Activated T-helper 9 cell treated with anti-CD3 and anti-CD28 coated beads, Interleukin-2, amount 50 U/mL, for 16 hours (primary cell): ENCODE measurements around the gene LRRN2.

ENCODE experiments used
- DNase-seq: peaks from one replicate; pipeline ENCODE4 v3.0.0-alpha.2; 2020; ENCODE audit warnings: low read depth

The LRRN2 gene

GRCh38 chr1:204662530-204662929, 23.0 kb downstream of the LRRN2 start:
- DNase-seq, result no peak

- no peak for DNase-seq
These were observed 25.0 kb downstream of the LRRN2 start for GRCh38 chr1:204660509-204660908.

DNA sequence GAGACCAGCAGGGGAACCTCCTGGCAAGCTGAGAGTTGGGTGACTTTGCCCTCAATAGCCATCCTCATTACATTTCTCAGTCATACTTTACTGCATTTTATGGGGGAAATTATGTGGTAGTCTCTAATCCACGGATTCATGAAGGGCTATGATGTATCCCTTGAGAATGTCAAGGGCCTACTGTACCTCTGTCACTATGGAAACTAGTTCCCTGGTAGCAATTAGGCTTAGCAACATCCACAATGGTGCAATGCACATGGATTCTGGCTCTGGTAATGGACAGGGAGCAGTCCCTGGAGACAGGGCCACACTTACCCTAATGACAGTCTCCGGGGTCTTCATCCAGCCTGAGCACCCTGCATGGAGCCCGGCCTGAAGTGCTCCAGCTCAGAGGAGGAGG, 26.5 kb downstream of the LRRN2 start:
- no peak for DNase-seq

DNA sequence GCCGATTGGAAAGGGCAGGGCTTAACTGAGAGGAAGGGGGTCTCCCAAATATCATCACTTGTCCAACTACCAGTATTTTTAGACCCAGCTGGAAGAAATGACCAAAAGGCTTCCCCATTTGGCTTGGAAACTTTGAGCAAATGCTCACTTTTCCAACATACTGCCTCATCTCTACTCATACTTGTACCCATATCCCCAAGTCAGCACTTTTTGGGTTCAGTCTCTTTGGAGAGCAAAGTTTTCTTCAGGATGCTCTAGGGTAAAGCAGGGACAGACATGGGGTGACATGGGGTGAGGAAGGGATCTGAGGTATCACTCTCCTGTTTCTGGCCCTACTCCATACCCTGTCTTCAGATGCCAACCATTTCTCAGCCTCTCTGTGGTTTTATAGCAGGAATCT, 27.2 kb downstream of the LRRN2 start:
- no peak for DNase-seq

DNA sequence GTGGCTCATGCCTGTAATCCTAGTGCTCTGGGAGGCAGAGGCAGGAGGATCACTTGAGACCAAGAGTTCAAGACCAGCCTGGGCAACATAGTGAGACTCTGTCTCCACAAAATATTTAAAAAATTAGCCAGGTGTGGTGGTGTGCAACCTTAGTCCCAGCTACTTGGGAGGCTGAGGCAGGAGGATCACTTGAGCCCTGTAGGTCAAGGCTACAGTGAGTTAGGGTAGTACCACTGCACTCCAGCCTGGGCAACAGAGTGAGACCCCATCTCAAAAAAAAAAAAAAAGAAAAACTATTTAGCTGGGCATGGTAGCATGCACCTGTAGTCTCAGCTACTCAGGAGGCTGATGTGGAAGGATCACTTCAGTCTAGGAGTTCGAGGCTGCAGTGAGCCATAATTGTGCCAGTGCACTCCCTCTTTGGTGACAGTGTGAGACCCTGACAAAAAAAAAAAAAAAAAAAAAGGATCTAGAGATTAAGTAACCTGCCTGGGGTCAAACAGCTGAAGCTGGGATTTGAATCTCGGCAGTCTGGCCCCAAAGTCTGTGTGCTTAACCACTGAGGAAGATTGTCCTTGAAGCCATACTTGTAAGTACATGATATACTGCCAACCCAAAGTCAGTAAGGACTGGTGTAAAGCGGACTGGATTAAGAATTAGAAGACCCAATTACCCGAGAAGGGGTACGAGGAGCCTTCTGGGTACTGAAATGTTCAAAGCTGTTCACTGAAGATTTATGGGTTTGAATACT, 31.8 kb downstream of the LRRN2 start:
- no peak for DNase-seq

DNA sequence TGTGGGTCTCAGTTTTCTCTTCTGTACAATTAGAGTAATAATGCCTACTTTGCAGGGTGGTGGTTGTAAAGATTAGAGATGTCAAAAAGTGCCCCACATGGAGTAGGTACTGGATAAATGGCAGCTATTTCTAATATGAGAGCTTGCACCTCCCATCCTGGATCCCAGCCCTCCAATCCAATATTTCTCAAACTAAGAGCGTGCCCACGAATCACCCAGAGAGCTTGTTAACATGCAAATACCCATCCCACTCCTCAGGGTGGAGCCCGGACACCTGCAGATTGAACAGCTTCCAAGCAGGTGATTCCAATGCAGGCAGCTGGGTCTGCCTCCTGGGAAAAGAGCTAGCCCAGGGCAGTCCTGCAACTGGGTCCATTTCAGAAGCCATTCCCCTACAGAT, 33.0 kb downstream of the LRRN2 start:
- no peak for DNase-seq

GRCh38 chr1:204651843-204652421, 33.6 kb downstream of the LRRN2 start:
- no peak for DNase-seq

DNA sequence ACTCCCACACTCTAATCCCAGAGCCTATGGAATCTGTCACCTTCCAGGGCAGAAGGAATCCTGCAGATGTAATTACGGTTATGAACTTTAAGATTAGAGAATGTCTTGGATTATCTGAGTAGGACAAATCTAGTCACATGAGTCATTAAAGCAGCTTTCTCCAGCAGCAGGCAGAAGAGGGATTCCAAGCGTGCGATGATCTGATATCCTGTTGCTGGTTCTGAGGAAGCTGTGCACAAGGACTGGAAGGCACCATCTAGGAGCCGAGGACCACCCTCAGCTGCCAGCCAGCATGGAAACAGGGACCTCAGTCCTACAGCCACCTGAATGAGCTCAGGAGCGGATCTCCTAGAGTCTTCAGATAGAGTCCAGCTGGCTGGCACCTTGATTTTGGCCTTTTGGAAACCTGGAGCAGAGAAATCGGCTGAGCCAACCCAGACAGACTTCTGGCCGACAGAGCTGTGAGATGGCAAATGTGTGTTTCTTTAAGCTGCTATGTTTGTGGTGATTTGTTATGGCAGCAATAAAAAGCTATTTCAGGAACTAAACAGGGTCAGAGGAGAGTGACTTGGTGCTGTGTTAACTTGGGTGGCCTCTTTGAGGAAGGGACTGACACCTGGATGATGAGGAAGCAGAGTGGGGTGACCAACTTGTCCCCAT, 34.5 kb downstream of the LRRN2 start:
- no peak for DNase-seq

- no peak for DNase-seq
These were observed 35.6 kb downstream of the LRRN2 start for GRCh38 chr1:204649721-204650521.

DNA sequence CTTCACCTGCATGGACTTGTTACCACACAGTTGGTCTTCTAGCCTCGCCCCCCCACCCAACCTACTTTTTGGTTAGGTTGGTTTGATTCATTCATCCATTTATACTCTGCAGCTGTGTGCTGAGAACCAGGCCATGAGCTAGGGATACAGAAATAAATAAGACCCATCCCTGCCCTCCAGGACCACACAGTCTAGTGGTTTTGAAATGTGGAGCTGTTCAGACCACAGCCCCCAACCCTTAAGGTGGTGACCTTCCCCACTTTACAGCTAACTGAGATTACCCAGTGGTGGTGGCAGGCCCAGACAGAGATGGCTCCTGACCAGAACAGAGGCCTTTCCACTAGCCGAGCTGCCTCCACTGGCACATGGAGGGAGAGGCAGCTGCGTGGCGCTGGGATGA, 37.0 kb downstream of the LRRN2 start:
- DNase-seq, result no peak

- DNase-seq, result no peak
These were observed 37.8 kb downstream of the LRRN2 start for GRCh38 chr1:204647805-204648153.

DNA sequence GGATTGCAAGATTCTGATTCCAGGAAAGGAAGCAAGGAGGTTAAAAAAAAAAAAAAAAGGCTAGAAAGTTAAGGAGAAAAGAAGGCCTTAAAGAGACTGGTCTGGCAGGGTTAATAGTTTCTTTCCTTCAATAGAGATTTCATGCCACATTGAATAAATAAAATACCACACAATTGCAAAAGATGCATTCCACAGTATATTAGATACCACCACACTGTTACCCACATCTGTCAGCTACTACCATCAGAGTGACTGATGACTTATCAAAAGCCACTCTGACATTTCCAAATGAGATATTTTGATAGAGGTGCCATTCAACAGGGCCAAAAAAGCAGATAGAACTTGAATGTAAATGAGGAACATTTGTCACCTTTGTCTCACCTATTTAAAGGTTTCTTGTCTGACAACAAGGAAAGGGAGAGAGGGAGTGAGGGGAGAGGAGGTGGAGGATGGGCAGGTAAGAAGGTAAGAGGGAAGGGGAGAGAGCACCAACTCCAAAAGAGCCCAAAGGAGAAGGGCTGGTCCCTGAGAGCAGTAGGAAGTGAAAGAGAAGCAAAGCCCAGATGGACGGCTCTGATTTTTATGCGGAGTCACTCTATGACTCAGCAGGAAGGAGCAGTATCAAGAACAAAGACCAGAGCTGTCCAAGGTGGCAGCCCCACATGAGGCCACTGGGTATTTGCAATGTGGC, 38.3 kb downstream of the LRRN2 start:
- DNase-seq, result no peak

- no peak for DNase-seq
These were observed 39.9 kb downstream of the LRRN2 start for GRCh38 chr1:204645666-204646065.

- DNase-seq, result no peak
These were observed 40.3 kb downstream of the LRRN2 start for GRCh38 chr1:204645251-204645650.

- no peak for DNase-seq
These were observed 42.0 kb downstream of the LRRN2 start for GRCh38 chr1:204643503-204643902.

DNA sequence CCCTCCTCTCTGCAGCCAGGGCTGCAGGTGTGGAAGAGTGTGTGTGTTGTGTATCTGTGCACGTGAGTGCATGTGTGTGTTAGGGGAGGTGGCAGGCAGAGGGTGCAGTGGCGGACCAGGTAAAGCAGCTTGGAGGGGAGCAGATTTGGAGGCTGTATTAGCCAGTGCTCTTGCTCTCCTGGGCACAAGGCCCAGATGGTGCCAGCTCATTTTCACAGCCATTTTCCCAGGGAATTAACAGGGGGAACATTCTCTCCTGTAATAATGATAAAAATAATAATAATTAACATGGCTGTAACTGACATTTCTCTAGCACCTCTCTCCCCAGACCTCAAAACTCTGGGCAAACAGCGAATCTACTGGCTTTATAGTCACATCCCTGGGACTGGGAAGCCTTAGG, 43.6 kb downstream of the LRRN2 start:
- no peak for DNase-seq

- DNase-seq, result no peak
These were observed 44.1 kb downstream of the LRRN2 start for GRCh38 chr1:204641455-204641854.

GRCh38 chr1:204640578-204640977, 45.0 kb downstream of the LRRN2 start:
- DNase-seq, result no peak

- no peak for DNase-seq
These were observed 51.2 kb downstream of the LRRN2 start for GRCh38 chr1:204634260-204634910.

- DNase-seq, result no peak
These were observed 51.9 kb downstream of the LRRN2 start for GRCh38 chr1:204633665-204634064.

DNA sequence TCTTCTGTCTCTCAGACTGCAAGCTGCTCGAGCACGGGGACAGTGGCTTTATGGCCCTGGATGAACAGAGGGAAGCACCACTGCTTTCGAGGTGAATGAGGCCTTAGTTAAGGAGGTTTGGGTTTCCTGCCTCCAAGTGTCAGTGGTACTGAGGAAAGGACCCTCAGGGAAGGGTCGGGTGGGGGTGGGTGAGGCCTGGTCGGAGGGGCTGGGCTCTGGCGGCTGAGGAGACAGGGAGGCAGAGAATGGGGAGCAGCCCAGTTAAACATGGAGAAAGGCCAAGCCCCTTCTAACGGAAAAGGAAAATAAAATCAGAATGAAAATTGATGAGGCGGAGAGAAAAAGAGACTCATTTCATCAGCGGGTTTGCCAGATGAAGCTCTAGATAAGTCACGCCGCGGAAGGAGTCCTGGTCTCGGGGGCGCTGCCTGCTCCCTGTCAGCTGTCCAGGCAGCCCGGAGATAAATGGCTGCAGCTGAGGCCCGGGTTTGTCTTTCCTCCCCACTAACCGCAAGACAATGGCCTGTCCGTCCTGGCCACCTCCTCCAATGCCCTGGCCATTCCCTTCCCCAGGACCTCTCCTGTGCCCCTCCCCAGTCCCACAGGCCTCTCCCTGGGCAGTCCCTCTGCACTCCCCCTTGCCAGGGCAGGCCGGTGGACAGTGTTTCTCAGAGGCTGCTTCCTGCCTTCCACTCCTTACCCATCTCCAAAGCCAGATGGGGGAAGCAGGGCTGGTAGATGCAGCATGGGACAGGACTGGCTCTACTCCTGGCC, 55.2 kb downstream of the LRRN2 start:
- no peak for DNase-seq
